Hepatocyte (in vitro differentiated cells): ENCODE data around the gene CACNB4. TPM values are rescaled to one million over a fixed set of nuclear protein-coding genes. Genes with fewer than 3 reads are reported as not detected.
A peak's percentile ranks its signal among the peaks of the same experiment; 100 is the strongest.

ENCODE experiments used
- DNase-seq: peaks from one replicate; pipeline ENCODE4 v3.0.0-alpha.2; 2016; ENCODE audit warnings: low spot score
- H2AFZ ChIP-seq: fragments of 200-600 bp; sonication (generic); 2 replicates; pipeline ENCODE4 v1.6.0; 2016; ENCODE audit warnings: antibody characterized with exemption, mild to moderate bottlenecking
- H3K27ac ChIP-seq: fragments of 200-600 bp; sonication (generic); 2 replicates; pipeline ENCODE4 v1.5.1; 2016; ENCODE audit warnings: mild to moderate bottlenecking
- H3K27me3 ChIP-seq: fragments of 200-600 bp; sonication (generic); 2 replicates; pipeline ENCODE4 v1.6.1; 2016
- H3K36me3 ChIP-seq: fragments of 200-600 bp; sonication (generic); replicated peaks from 2 replicates; pipeline ENCODE4 v1.5.1; 2016; ENCODE audit warnings: low read depth; ENCODE audit not compliant: insufficient read depth
- H3K4me1 ChIP-seq: fragments of 200-600 bp; sonication (generic); 2 replicates; pipeline ENCODE4 v1.5.1; 2016; ENCODE audit warnings: mild to moderate bottlenecking, moderate library complexity; ENCODE audit not compliant: insufficient read depth
- H3K4me2 ChIP-seq: fragments of 200-600 bp; sonication (generic); 2 replicates; pipeline ENCODE4 v1.6.0; 2016
- H3K4me3 ChIP-seq: fragments of 200-600 bp; sonication (generic); 2 replicates; pipeline ENCODE4 v1.5.1; 2016; ENCODE audit warnings: mild to moderate bottlenecking
- H3K79me2 ChIP-seq: fragments of 200-600 bp; sonication (generic); 2 replicates; pipeline ENCODE4 v1.6.0; 2017; ENCODE audit warnings: mild to moderate bottlenecking
- H3K9me2 ChIP-seq: fragments of 200-600 bp; sonication (generic); replicated peaks from 2 replicates; pipeline ENCODE4 v1.6.0; 2017; ENCODE audit warnings: mild to moderate bottlenecking; ENCODE audit not compliant: insufficient read depth
- H3K9me3 ChIP-seq: fragments of 200-600 bp; sonication (generic); 2 replicates; pipeline ENCODE4 v1.5.1; 2016; ENCODE audit warnings: low read depth, mild to moderate bottlenecking
- H4K20me1 ChIP-seq: fragments of 200-600 bp; sonication (generic); 2 replicates; pipeline ENCODE4 v1.6.0; 2016; ENCODE audit warnings: mild to moderate bottlenecking; ENCODE audit not compliant: insufficient read depth, poor library complexity, severe bottlenecking
- CTCF ChIP-seq: fragments of 200-600 bp; sonication (generic); IDR thresholded peaks from 2 replicates; pipeline ENCODE4 v1.5.1; 2016; ENCODE audit warnings: antibody characterized with exemption, mild to moderate bottlenecking; ENCODE audit not compliant: poor library complexity
- EZH2 ChIP-seq: fragments of 200-600 bp; sonication (generic); IDR thresholded peaks from 2 replicates; pipeline ENCODE4 v1.6.1; 2016; ENCODE audit warnings: antibody characterized with exemption, mild to moderate bottlenecking, borderline replicate concordance
- EZH2phosphoT487 ChIP-seq: fragments of 200-600 bp; sonication (generic); IDR thresholded peaks from one replicate; pipeline ENCODE4 v1.6.1; 2018; ENCODE audit warnings: antibody characterized with exemption, mild to moderate bottlenecking, low read depth, moderate library complexity; ENCODE audit not compliant: unreplicated experiment, severe bottlenecking
- WGBS: methylation state at CpG from one replicate; pipeline ENCODE4 v1.1.6; 2016; ENCODE audit warnings: low lambda C conversion rate; ENCODE audit errors: missing lambda C conversion rate; 5-methylcytosine and 5-hydroxymethylcytosine counted together
- polyA plus RNA-seq: library from polyadenylated mRNA; unstranded; fragments of >200 nt; fragmentation: Nextera tagmentation; extraction: Ambion mirVana; gene quantifications from 2 replicates; pipeline ENCODE4 v1.2.1, GENCODE V29; 2016
- total RNA-seq: library from RNA; depleted of rRNA; stranded (reverse); fragments of >200 nt; gene quantifications from 2 replicates; pipeline ENCODE4 v1.2.3, GENCODE V29; 2014

The CACNB4 gene
- total and polyA plus RNA-seq, 2 experiments from 2014 or later, result 0.85 to 4.0 TPM

DNA sequence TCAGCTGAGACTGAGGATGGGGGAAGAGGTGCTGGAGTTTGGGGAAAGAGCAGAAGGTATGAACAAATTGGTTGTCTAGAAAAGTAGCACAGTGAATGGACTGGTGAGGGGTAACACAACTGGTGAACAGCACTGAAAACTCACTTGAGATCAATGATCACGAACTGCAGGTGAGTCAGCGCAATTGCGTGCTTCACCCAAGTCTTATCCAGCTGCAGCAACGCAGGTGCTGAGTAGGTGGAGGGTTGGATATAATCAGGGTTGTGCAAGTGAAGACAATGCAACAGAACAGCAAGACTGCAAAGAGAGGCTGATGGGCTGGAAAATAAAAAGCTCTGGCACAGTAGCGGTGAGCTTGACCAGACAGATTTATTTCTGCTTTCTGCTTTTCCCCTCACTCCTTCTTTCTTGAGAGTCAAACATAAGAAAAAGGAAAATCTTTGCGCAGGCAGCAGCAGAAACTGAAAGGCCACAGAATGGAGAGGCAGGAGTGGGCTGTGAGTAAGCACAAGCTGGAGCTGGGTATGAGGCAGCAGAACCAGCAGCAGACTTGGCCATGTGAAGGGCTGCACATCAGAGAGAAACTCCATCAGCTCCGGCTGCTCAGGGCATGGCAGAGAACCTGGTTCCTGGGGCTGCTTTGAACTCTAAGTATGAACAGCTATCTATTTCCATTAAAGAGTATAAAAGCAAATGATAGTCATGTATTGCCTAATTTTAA is 171.2 kb downstream of the CACNB4 start:
- Histone ChIP-seq H3K27me3 (no peaks in the 10 kb centered on the region), H3K27ac (no peak overlapping the region), H2AFZ (no peak overlapping the region), H3K79me2 (no peaks in the 10 kb centered on the region), H4K20me1 (no peaks in the 10 kb centered on the region), H3K36me3 (no peaks in the 10 kb centered on the region), H3K4me3 (no peak overlapping the region), H3K9me2 (no peaks in the 10 kb centered on the region), H3K9me3 (no peaks in the 10 kb centered on the region), H3K4me2 (no peak overlapping the region), H3K4me1 (no peaks in the 10 kb centered on the region)
- peak; percentile 27 for DNase-seq
- 79% methylated on average over 7 of the region's 7 CpGs for WGBS
- TF ChIP-seq CTCF (no peak), EZH2phosphoT487 (no peak), EZH2 (no peak)

DNA sequence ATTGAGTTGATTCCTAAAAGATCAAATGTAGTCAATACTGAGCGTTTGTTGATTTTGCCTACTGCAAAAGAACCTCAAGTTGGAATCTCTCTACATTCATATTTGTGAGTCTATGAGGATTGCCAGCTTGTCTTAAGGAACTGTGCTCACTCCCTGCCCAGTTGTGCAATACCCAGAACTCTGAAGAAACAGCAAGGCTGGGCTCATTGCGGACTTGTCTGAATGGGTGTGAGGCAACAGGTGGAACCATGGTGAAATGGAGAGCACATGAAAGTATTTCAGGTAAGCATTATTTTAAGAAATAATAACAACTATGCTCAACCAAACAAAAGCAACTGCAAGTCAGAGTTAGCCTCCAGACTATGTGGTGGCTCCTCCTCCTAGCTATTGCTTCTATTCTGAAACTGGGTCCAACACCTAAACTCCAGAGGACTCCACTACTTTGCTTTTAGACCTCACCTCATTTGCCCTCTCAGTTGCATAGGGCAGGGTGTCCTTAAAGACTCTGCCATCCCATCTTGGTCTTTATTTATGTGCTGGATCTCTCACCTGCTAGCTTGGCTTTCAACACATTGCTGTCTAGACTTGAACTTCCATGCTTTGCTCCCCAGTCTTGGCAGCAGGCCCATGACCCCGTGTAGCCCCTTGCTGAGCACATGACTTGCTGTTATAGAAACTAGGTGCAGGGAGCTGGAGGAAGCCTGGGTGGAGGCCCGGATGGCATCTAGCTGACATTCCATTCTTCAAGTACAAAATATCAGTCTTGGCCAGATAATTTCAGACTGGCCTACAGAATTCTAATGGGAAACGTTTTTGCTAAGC is 175.8 kb downstream of the CACNB4 start:
- H3K9me2 ChIP-seq, result no peaks in the 10 kb centered on the region
- no peaks in the 10 kb centered on the region for H3K36me3 ChIP-seq
- peak; percentile 52 for DNase-seq
- H2AFZ ChIP-seq, result no peak overlapping the region
- WGBS, result 65% methylated on average over 5 of the region's 5 CpGs
- H3K27me3 ChIP-seq, result no peaks in the 10 kb centered on the region
- H3K4me1 ChIP-seq, result no peaks in the 10 kb centered on the region
- H4K20me1 ChIP-seq, result no peaks in the 10 kb centered on the region
- no peak overlapping the region for H3K27ac ChIP-seq
- H3K4me2 ChIP-seq, result no peak overlapping the region
- H3K79me2 ChIP-seq, result no peaks in the 10 kb centered on the region
- no peaks in the 10 kb centered on the region for H3K9me3 ChIP-seq
- no peak overlapping the region for H3K4me3 ChIP-seq
- no peak for TF ChIP-seq EZH2
- TF ChIP-seq CTCF, result no peak
- no peak for TF ChIP-seq EZH2phosphoT487

GRCh38 chr2:151919786-151920185 is 179.1 kb downstream of the CACNB4 start:
- H3K79me2 ChIP-seq, result no peaks in the 10 kb centered on the region
- no peak overlapping the region for H3K27ac ChIP-seq
- no peaks in the 10 kb centered on the region for H3K27me3 ChIP-seq
- no peak for TF ChIP-seq EZH2phosphoT487
- no peak for TF ChIP-seq CTCF
- TF ChIP-seq EZH2, result no peak
- DNase-seq, result no peak
- no peak overlapping the region for H2AFZ ChIP-seq
- no peaks in the 10 kb centered on the region for H3K9me3 ChIP-seq
- H3K4me1 ChIP-seq, result no peaks in the 10 kb centered on the region
- H3K4me3 ChIP-seq, result no peak overlapping the region
- no peaks in the 10 kb centered on the region for H3K36me3 ChIP-seq
- WGBS, result 44% methylated on average over 1 of the region's 1 CpG
- no peak overlapping the region for H3K4me2 ChIP-seq
- no peaks in the 10 kb centered on the region for H4K20me1 ChIP-seq
- H3K9me2 ChIP-seq, result no peaks in the 10 kb centered on the region
